8988T (cell line): ENCODE results near the gene TNFSF18.
"Not testable (repeated sequence)": the region's sequence is repeated elsewhere in the genome, so short reads cannot be mapped to it uniquely, and the experiment has no call there.

ENCODE experiments used
- DNase-seq: peaks from one replicate; pipeline ENCODE4 v3.0.0; 2011

Gene TNFSF18

DNA sequence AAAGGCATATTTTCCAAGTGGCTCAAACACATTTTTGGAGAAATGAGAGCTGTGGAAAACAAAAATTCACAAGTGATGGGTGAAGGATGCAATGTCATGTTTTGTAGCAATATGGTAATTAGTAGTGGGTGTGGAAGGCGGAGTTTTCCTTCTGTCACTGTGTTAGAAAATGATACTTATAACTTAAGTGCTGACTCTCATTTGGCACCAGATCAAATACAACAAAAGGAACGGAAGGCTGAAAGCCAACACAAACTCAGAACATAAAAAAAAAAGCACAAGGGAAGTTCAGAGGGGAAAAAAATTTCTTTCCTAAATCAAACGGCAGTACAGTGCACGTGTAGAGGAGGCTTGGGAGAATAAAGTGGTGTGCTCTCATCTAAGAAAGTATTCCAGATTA, at the start of gene TNFSF18:
Gene TNFSF18, minus strand, starts transcription at position 77 of the 400 bp plus-strand sequence. Its CDS starts 45 bp downstream, at position 32.
- DNase-seq: no peak

DNA sequence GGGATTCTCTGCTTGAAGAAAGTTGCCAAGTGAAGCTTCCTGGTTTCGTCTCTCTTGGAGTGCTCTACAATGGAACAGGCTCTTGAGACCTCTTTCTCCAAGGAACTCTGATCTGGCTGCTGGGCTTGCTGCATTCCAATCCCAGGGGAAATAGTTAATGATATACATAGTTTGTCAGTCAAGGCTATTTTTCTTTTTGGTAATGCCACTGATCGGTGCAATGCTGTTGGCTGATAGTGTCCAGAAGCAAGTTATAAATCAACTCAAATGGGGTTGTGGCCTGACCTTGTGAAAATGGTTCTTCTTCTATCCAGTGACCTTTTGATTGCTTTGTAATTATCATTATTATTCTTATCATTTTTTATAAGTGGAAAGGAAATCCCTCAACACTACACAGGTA, 48.4 kb upstream of the TNFSF18 start:
- DNase-seq: no peak

DNA sequence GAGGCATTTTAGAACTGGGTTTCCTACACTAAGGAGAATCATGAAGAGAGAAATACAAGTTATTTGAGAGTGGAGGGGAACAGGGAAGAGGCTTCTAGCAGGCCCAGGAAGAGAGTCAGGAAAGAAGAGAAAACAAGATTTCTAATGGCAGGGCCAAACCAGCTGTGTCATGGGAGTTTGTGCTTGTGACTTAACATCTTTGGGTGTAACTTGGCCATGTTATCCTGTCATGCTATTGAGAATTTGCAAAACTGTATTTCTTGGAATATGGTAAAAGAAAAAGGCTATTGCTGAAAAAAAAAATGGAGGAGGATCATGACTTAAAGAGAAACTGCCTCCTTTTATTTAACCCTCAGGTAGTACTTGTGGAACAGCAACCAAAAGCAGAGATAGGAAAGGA, 47.4 kb upstream of the TNFSF18 start:
- no peak for DNase-seq

DNA sequence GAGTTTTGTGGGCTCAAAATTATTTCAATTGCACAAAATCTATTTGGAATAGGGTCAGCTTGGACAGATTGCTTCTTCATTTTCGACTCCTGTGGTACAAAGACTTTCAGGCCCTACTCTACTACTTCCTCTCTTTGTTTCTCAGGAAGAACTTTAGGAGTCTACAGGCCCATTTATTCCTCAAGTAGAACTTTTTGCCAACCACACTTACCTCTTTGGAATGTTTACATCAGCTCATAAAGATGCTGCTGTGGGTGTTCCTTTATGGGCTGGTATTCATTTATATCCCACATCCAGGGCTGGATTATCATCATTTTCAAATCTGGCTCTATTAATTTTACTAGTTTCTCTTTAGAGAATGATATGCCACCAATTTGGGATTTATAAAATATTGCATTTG, 46.3 kb upstream of the TNFSF18 start:
- no peak for DNase-seq

DNA sequence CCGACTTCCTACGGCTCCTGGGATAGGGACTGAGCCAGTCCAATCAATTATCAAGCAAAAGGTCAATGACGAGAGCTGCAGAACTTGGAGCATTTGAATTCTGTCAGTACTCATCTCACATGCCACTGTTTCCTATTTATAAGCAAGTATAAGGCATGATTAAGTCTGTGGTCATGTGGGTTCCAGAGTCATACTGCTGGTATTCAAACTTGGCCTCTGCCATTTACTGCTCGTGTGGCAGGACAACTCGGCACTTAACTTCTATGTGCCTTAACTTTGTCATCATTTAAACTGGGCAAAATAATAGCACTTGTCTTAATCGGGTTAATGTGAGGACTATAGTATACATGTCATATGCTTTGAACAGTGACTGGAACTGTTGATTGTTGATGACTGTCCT, 44.9 kb upstream of the TNFSF18 start:
- DNase-seq: no peak

DNA sequence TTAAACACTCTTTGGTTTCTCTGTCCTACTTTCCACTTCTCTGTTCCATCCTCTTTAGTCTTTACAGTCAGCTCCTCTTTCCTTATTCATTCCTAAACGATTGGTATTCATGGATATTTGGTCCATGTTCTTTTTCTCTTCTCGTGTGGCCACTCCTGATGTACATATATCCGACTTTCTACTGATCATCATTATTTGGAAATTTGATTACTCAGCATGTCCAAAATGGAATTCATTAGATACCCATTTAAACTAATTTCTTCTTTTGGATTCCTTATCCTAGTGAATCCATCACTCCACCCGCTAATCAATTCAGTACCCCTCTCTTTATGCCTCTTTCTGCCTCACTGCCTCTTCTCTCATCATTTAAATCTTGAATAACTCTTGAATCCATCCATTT, 43.8 kb upstream of the TNFSF18 start:
- DNase-seq: no peak

- no peak for DNase-seq
Measured at GRCh38 chr1:173093691-173094445, 43.1 kb upstream of the TNFSF18 start.

DNA sequence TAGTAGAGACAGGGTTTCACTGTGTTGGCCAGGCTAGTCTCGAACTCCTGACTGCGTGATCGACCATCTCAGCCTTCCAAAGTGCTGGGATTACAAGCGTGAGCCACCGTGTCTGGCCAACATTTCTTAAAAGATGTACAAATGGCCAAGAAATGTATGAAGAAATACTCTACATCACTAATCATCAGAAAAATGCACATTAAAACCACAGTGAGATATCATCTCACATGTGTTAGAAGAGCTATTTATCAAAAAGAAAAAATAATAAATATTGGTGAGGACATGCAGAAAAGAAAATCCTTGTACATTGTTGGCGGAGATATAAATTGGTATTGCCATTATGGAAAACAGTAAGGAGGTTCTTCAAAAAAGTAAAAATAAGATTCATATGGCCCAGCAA, 33.6 kb upstream of the TNFSF18 start:
- DNase-seq: no peak

DNA sequence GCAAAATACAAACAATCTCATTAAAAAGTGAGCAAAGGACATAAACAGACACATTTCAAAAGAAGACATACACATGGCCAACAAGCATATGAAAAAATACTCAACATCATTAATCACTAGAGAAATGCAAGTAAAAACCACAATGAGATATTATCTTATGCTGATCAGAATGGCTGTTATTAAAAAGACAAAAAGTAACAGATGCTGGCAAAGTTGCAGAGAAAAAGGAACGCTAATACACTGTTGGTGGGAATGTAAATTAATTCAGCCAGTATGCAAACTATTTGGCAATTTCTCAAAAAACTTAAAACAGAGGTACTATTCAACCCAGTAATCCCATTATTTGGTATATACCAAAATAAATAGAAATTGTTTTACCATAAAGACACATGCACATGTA, 32.2 kb upstream of the TNFSF18 start:
- DNase-seq: no peak

GRCh38 chr1:173074217-173074616, 23.5 kb upstream of the TNFSF18 start:
- not testable (repeated sequence) for DNase-seq

DNA sequence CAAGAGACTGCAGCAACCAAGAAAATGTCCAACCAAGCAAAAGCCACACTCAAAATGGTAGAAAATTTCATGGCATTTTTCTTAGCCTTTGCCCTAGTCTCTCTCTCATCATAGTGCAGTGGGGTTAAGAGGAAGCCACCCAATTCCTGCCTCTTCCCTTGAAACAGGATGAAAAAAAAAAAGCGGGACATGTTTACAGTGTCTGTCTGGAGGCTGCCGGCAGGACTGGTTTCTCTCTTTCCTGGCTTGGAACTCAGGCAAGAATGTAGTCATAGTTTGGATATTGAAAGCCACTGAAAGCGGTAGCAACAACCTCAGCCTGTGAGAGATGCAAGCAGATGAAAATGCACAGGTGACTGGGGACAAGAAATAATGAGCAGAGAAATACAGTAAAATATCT, 13.3 kb upstream of the TNFSF18 start:
- no peak for DNase-seq

DNA sequence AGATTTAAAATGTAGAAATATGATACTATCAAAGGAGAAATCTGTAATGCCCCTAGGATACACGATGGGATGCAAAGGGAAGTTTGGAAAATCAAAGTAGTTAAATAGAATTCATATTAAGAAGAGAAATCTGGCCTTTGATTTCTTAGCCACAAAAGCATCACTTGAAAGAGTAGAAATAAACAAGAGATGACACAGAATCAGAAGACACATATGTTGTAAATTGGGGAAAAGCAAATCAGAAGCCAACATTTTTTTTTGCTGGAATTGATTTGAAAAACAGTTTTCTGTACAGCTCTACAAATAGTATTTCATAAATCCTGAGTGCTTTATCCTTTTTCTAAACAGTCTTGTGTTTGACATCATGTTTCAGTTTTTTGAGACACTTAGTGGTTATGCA, 12.4 kb upstream of the TNFSF18 start:
- no peak for DNase-seq

DNA sequence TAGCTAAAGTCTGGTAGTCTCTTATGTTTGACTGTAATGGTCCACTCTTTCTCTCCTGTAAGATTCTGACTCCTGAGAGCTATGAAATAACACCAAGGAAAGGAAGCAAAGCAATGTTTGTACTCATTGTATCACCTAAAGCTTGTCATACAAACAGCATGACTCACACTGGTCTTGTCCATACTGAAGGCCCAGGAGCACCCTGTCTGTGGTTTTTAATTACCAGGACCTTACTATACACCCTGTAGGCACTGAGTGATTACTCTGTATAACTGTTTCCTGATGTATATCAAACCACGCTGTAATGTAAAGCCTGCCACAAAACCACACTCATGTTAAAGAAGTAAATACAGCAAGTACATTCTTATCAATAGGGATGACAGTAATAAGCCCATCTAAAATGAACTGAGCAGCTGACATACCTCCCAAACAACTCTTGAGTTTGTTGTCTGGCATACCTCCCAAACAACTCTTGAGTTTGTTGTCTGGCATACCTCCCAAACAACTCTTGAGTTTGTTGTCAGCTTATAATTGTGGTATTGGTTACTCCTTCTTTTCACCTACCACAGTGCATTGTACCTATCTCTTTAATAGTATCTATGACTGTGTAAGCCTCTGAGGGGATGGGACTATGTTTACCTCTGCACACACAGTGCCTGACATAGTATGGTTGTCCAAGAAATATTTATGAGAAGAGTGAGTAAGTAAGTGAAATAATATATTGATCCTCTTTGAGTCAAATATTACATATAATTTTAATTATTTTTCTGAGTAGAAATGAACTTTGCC, 11.6 kb upstream of the TNFSF18 start:
- no peak for DNase-seq

- DNase-seq: no peak
Measured at GRCh38 chr1:173058556-173058955, 7.8 kb upstream of the TNFSF18 start.

GRCh38 chr1:173057984-173058383, 7.2 kb upstream of the TNFSF18 start:
- DNase-seq: no peak

DNA sequence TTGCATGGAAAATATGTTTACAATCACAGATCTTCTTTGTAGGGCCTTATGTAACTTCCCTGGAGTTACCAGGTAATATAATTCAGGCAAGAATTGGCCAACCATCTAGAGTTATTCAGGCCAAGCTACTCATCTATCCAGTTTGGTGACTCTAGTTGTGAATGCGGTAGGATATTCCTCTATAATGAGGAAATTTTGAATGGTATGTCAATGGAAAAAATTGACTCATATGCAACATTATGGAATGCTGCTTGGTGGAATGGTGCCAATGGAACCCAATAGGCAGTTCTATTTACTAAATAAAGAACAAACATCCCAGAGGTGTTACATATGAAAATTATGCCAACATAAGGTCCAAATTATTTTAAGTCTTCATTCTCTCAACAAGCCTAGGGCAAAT, 5.6 kb upstream of the TNFSF18 start:
- no peak for DNase-seq

DNA sequence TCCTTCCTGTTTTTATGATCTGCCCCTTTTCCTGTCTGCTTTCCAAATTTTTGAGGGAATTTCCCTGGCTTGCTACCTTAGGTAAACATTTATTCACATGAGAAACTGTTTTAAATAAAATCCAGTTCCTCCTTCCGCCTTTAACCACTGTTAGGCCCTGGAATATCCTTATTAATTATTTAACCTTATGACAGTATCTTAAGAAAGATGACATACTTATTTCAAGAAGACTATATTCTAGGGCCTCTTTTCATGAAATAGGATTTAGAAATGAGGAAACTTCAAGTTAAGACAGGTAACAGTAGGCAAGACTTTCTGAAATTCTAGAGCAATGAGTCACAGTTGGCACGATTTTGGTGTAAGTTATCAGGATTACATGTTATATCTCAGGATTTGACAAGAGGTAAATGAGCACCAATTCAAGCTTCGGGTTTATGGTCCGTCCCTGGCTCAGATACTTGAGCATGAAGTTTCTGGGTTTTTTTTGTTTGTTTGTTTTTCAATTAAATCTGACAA, 2.0 kb upstream of the TNFSF18 start:
- no peak for DNase-seq

GRCh38 chr1:173049322-173049633, 1.5 kb downstream of the TNFSF18 start:
- no peak for DNase-seq

- DNase-seq: no peak
Measured at GRCh38 chr1:173048621-173049321, 2.0 kb downstream of the TNFSF18 start.

- no peak for DNase-seq
Measured at GRCh38 chr1:173044656-173045055, 6.1 kb downstream of the TNFSF18 start.

DNA sequence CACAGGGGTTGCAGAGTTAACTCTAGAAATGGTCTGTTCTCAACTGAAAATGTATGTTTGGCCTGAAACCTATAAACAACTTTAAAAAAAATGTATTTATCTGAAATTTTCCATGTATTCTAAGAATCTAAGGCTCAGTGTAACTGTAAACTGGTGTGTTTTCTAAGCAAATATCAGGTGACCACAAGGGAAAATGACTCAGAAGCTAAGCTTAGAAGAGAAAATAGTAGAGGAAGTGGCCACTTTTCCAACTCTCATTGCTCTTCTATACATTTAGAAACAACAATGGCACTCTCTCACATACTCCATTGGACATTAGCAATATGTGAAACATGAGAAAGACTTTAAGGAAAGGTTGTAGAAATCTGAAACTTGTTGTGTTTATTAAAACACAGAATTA, 7.5 kb downstream of the TNFSF18 start:
- no peak for DNase-seq

DNA sequence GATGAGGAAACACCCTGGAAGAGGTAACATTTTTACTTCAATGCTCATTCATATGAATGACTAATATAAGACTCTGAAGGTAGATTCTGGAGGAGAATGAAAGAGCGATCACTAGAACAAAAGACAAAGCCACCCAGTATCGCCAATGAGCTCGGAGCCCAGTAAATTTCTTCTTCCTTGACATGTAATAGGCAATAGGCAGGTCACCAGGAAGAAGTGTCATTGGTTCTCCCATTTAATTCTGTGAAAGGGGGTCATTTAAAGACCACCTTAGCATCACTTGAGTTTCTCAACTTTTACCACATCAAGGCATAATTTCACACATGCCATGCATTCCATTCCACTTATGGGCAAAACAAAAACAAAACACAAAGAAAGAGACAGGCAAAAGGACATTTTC, 7.9 kb downstream of the TNFSF18 start:
- DNase-seq: no peak

DNA sequence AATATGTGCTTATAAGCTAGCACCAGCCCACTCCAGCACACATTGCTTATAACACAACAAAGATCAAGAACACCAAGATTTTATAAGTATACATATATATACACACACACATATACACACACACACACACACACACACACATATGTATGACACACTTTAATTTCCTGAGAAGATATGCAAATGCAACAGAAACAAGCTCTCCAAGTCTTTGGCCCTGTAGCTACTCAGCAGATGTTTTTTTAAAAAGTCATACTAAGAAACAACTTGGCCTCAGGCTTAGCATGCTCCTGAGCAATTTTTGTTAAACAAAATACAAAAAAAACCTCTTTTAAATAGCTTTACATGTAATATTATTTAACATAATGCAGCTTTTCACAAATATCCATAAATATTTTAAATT, 11.1 kb downstream of the TNFSF18 start:
- no peak for DNase-seq
